HEK293T (cell line): ENCODE results near the gene ASF1B.
A peak's percentile ranks its signal among the peaks of the same experiment; 100 is the strongest.

ENCODE experiments used
- CTCF ChIA-PET: fragments of 350-600 bp; formaldehyde crosslinking; extraction: SDS; loops from one replicate; lab custom pipeline; 2021; ENCODE audit warnings: antibody characterized with exemption, inconsistent platforms; lab: Yijun Ruan, JAX
- POLR2A ChIA-PET: fragments of 350-600 bp; formaldehyde crosslinking; extraction: SDS; loops from one replicate; lab custom pipeline; 2020; ENCODE audit warnings: antibody characterized with exemption, inconsistent platforms; lab: Yijun Ruan, JAX
- DNase-seq: peaks from one replicate; pipeline ENCODE4 v3.0.0; 2012; ENCODE audit warnings: mixed read lengths; ENCODE audit errors: extremely low spot score
- ARNT ChIP-seq: fragments of 450-650 bp; IDR thresholded peaks from 2 replicates; pipeline ENCODE4 v1.6.1; 2017; ENCODE audit warnings: mild to moderate bottlenecking
- BHLHE40 ChIP-seq: fragments of 450-650 bp; IDR thresholded peaks from 2 replicates; pipeline ENCODE4 v1.6.1; 2016; ENCODE audit warnings: mild to moderate bottlenecking, moderate library complexity, borderline replicate concordance
- CTBP1 ChIP-seq: fragments of 450-650 bp; IDR thresholded peaks from 2 replicates; pipeline ENCODE4 v1.6.1; 2016; ENCODE audit warnings: borderline replicate concordance
- ELF4 ChIP-seq: fragments of 450-650 bp; IDR thresholded peaks from 2 replicates; pipeline ENCODE4 v1.6.1; 2017; ENCODE audit warnings: antibody characterized with exemption
- FOXA1 ChIP-seq: fragments of 450-650 bp; IDR thresholded peaks from 2 replicates; pipeline ENCODE4 v1.6.1; 2016; ENCODE audit warnings: mild to moderate bottlenecking
- FOXK2 ChIP-seq: fragments of 450-650 bp; IDR thresholded peaks from 2 replicates; pipeline ENCODE4 v1.6.1; 2016; ENCODE audit warnings: mild to moderate bottlenecking
- FOXM1 ChIP-seq: fragments of 450-650 bp; IDR thresholded peaks from 2 replicates; pipeline ENCODE4 v1.6.1; 2017; ENCODE audit warnings: mild to moderate bottlenecking, borderline replicate concordance
- HDGF ChIP-seq: fragments of 450-650 bp; IDR thresholded peaks from 2 replicates; pipeline ENCODE4 v1.6.1; 2017; ENCODE audit warnings: antibody characterized with exemption, borderline replicate concordance
- L3MBTL2 ChIP-seq: fragments of 450-650 bp; conservative IDR thresholded peaks from 2 replicates; pipeline ENCODE4 v1.6.1; 2016; ENCODE audit warnings: mild to moderate bottlenecking
- LEF1 ChIP-seq: fragments of 450-650 bp; IDR thresholded peaks from 2 replicates; pipeline ENCODE4 v1.6.1; 2017; ENCODE audit warnings: mild to moderate bottlenecking, borderline replicate concordance
- NFRKB ChIP-seq: fragments of 450-650 bp; IDR thresholded peaks from 2 replicates; pipeline ENCODE4 v1.6.1; 2016; ENCODE audit warnings: mild to moderate bottlenecking, moderate library complexity
- SP1 ChIP-seq: fragments of 450-650 bp; IDR thresholded peaks from 2 replicates; pipeline ENCODE4 v1.6.1; 2017
- SUZ12 ChIP-seq: fragments of 450-650 bp; IDR thresholded peaks from 2 replicates; pipeline ENCODE4 v1.6.1; 2016; ENCODE audit warnings: mild to moderate bottlenecking
- TARDBP ChIP-seq: fragments of 450-650 bp; IDR thresholded peaks from 2 replicates; pipeline ENCODE4 v1.6.1; 2016
- ZNF384 ChIP-seq: fragments of 450-650 bp; IDR thresholded peaks from 2 replicates; pipeline ENCODE4 v1.6.1; 2016
- TF ChIP-seq, protein P1 (sequence below): fragments of 450-650 bp; IDR thresholded peaks from 2 replicates; pipeline ENCODE4 v1.6.1; 2016

Gene ASF1B

DNA sequence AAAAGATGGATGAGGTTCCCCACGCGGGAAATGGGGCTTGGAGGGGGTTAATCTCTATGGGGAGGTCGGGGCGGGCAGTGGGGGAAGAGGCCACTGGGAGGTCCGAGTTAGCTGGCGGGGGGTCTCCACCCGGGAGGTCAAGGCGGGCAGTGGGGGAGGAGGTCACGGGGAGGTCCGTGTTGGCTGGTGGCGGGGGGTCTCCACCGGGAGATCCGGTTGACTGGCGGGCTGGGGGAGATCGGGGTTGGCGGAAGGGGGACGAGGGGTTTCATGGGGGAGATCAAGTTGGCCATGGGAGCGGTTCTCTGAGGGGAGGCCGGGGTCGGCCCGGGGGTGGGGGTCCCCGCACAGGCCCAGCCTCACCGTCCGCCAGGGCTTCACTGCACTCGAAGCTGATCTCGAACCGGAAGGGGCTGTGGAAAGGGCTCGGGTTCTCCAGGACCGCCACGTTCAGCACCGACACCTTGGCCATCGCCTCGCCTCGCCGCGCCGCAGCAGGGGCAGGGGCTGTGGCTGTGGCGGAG is 342 bp downstream of the ASF1B start:
- POLR2A ChIA-PET = interaction anchor here (0.7 to 2.3 kb wide), 19 partner anchors 8 to 389 kb away, joined by 3 to 18 read pairs (median 5); partner anchors contain the start of gene MISP3
- TF ChIP-seq, protein P1, sequence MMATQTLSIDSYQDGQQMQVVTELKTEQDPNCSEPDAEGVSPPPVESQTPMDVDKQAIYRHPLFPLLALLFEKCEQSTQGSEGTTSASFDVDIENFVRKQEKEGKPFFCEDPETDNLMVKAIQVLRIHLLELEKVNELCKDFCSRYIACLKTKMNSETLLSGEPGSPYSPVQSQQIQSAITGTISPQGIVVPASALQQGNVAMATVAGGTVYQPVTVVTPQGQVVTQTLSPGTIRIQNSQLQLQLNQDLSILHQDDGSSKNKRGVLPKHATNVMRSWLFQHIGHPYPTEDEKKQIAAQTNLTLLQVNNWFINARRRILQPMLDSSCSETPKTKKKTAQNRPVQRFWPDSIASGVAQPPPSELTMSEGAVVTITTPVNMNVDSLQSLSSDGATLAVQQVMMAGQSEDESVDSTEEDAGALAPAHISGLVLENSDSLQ = no peak
- TF ChIP-seq ZNF384 (no peak), L3MBTL2 (no peak), CTBP1 (no peak), ELF4 (no peak), ARNT (no peak)
- CTCF ChIA-PET = interaction anchor here (0.5 to 1.4 kb wide), 17 partner anchors 9 to 527 kb away, joined by 3 to 10 read pairs (median 3); partner anchors contain the start of genes IL27RA and MISP3
- DNase-seq = peak; percentile 44

DNA sequence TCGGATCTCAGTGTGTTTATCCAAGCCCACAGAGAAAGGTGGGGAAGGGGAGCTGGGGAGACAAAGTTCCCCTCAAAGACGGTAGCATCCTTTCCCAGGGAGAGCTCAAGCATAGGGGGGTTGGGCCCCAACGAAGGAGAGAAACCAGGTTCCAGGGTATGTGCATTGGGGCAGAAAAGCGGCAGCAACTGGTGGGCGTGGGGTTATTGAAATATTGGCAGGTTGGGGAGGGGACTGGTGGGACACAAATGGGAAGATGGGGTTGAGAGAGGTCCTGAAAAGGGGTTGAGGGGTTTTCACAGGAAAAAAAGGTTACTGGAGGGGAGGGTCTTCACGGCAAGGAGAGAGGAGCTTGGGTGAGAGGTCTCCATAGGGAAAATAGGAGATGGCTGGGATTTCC is 1.0 kb downstream of the ASF1B start:
- POLR2A ChIA-PET = interaction anchor here (0.8 to 2.3 kb wide), 6 partner anchors 15 to 300 kb away, joined by 3 to 15 read pairs (median 6); partner anchors contain the start of gene MISP3
- TF ChIP-seq FOXA1 (no peak), TARDBP (no peak), FOXM1 (no peak), L3MBTL2 (no peak), SUZ12 (no peak), HDGF (no peak), LEF1 (no peak), FOXK2 (no peak), ELF4 (no peak), ARNT (no peak), BHLHE40 (no peak), ZNF384 (no peak), NFRKB (no peak), SP1 (no peak), CTBP1 (no peak)
- TF ChIP-seq, protein P1 = no peak
- CTCF ChIA-PET = interaction anchor here (0.5 to 0.6 kb wide), 2 partner anchors 15 to 119 kb away, joined by 3 read pairs; no protein-coding TSS in a partner anchor
- DNase-seq = no peak

DNA sequence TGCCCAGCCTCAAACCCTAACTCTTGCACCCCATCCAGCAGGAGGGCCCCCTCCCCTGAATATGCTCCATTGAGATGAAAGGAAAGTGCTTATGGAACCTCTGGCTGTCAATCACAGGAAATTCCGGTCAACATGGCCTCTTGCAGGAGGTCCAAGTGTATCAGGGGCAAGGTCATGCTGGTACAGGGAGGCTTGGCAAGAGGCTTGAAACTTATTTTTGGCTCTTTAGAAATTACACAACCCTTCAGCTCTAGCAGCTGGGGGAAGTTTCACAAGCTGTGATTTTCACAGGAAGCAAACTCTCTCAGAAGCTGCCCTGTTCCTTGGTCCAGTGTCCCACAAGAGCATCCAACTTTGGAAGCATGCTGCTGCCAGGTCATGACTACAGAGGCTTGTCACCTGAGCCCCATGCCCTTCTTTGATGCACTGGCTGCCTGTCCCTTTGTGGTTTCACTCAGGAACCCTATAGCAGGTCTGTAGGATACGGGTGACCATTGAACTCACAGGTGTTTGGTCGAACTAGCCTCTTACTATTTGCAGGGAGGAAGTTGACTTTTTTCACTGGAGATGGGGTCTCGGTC is 8.4 kb downstream of the ASF1B start:
- ChIA-PET POLR2A (interaction anchor here (1.2 to 1.5 kb wide), 2 partner anchors 9 to 10 kb away, joined by 3 to 4 read pairs; partner anchors contain the start of genes ASF1B and PRKACA), CTCF (no interaction called here)
- TF ChIP-seq, protein P1 = peak; percentile 63
- TF ChIP-seq SP1 = no peak
- no peak for DNase-seq

DNA sequence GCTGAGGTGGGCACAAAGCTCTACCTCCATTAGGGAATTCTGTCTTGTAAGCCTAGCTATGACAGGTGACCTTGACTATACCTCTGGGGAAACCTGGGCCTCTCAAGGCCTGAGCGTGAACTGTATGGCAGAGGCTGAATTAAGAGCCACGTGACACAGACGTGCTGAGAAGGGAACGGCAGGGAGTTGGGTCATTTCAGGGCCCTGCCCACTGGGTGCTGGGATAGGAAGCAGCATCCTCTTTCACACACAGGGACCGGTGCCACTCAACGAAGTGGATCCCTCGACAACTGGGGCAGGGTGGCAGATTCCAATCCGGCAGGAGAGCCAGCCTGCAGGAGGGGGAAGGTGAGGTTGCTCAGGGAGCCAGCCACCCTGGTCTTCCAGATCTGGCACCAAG is 9.2 kb downstream of the ASF1B start:
- ChIA-PET POLR2A (no interaction called here), CTCF (no interaction called here)
- no peak for DNase-seq
- TF ChIP-seq FOXA1 (no peak), TARDBP (no peak), ARNT (no peak), HDGF (no peak), LEF1 (no peak)

DNA sequence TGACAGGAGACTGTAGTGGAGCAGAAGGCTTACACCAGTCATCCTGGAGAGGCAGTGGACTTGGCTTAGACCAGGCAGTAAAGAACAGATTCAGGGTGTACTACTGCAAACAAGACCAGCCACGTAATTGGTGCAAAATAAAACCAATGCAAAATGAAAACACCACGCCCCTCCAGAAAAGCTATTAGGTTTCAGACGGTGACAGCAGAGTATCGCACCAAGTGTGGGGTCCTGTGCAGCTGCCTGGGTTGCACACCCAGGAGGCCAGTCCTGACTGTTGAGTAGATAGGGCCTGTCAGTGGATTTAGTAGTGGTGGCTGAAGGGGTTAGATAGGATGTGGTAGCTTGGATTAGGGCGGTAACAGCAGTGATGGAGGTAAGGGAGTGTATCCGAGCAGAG is 13.5 kb downstream of the ASF1B start:
- CTCF ChIA-PET = no interaction called here
- no peak for DNase-seq
- TF ChIP-seq FOXK2 = no peak
- TF ChIP-seq TARDBP = no peak
- TF ChIP-seq SUZ12 = no peak
- TF ChIP-seq CTBP1 = no peak
- TF ChIP-seq LEF1 = no peak
- TF ChIP-seq, protein P1 = no peak
- no peak for TF ChIP-seq NFRKB
- no peak for TF ChIP-seq HDGF
- no peak for TF ChIP-seq L3MBTL2
- no peak for TF ChIP-seq SP1
- no peak for TF ChIP-seq BHLHE40
- TF ChIP-seq FOXA1 = no peak
- no peak for TF ChIP-seq ELF4
- TF ChIP-seq FOXM1 = no peak
- TF ChIP-seq ARNT = no peak
- no peak for TF ChIP-seq ZNF384

DNA sequence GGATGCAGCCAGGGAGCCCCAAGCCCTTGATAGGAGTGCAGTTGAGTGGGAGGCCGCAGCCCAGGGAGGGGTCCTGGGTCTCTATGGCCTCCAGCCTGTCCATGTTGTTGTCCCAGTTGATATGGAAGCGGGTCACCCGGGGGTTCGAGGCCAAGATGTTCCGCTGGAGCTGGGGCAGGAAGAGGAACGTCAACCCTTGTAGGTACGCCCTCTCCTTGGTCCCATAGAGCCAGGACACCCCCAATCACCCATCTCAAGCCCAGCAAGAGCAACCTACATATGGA is 15.9 kb downstream of the ASF1B start:
- CTCF ChIA-PET = interaction anchor here (0.6 kb wide), 2 partner anchors 28 to 261 kb away, joined by 3 read pairs; no protein-coding TSS in a partner anchor
- no peak for TF ChIP-seq FOXK2
- no peak for TF ChIP-seq CTBP1
- TF ChIP-seq, protein P1 = no peak
- no peak for TF ChIP-seq NFRKB
- no peak for TF ChIP-seq ELF4
- TF ChIP-seq FOXA1 = no peak
- TF ChIP-seq HDGF = no peak
- TF ChIP-seq LEF1 = no peak
- no peak for TF ChIP-seq FOXM1
- TF ChIP-seq ARNT = no peak
- no peak for TF ChIP-seq SP1
- DNase-seq = no peak
- POLR2A ChIA-PET = interaction anchor here (1.1 kb wide), 1 partner anchor 15 kb away, joined by 3 read pairs; no protein-coding TSS in a partner anchor

More for the DNA sequence above, 13.5 kb downstream of the ASF1B start:
- POLR2A ChIA-PET = interaction anchor here (3.4 kb wide), 1 partner anchor 14 kb away, joined by 13 read pairs; the partner anchor contains the start of gene ASF1B
